Activated B cell treated with CpG ODN at 0.5 μM for 24 hours (primary cell): ENCODE results near the gene TTN. TPM values are rescaled to one million over a fixed set of nuclear protein-coding genes. Genes with fewer than 3 reads are reported as not detected.

Experiments used
- ATAC-seq: fragments of 200-7000 bp; cut with Tn5 transposase; one replicate; pipeline ENCODE4 v1.10.0; 2021; ENCODE audit warnings: low read depth, mild to moderate bottlenecking, moderate library complexity
- CTCF ChIA-PET: fragments of 350-600 bp; sonication (Branson Sonifier 250); formaldehyde crosslinking; loops from one replicate; lab custom pipeline; 2021; ENCODE audit warnings: antibody characterized with exemption; lab: Charles Lee
- POLR2A ChIA-PET: fragments of 350-600 bp; sonication (Branson Sonifier 250); formaldehyde crosslinking; loops from one replicate; lab custom pipeline; 2021; ENCODE audit warnings: antibody characterized with exemption; lab: Charles Lee
- DNase-seq: peaks from one replicate; pipeline ENCODE4 v3.0.0; 2022
- H3K27ac Mint-ChIP-seq: one replicate; pipeline ENCODE4 v1.8.0; 2020; ENCODE audit warnings: mixed read lengths
- H3K27me3 Mint-ChIP-seq: one replicate; pipeline ENCODE4 v1.8.0; 2021; ENCODE audit warnings: mixed read lengths
- H3K36me3 Mint-ChIP-seq: one replicate; pipeline ENCODE4 v1.8.0; 2021; ENCODE audit warnings: low read depth, mixed read lengths
- H3K4me1 Mint-ChIP-seq: one replicate; pipeline ENCODE4 v1.8.0; 2021; ENCODE audit warnings: mixed read lengths
- H3K4me3 Mint-ChIP-seq: one replicate; pipeline ENCODE4 v1.8.0; 2020; ENCODE audit warnings: mild to moderate bottlenecking, mixed read lengths
- H3K9me3 Mint-ChIP-seq: one replicate; pipeline ENCODE4 v1.8.0; 2020; ENCODE audit warnings: mixed read lengths
- CTCF ChIP-seq: fragments of 200-600 bp; IDR thresholded peaks from one replicate; pipeline ENCODE4 v1.8.0; 2022; ENCODE audit warnings: antibody characterized with exemption, mild to moderate bottlenecking
- intact Hi-C: fragments of 100-400 bp; cut with micrococcal nuclease; formaldehyde crosslinking; loops from one replicate; pipeline ENCODE4 v1.15.1; 2024
- total RNA-seq: library from RNA; stranded (reverse); gene quantifications from 2 replicates; pipeline ENCODE4 v1.2.3, GENCODE V29; 2022

TTN gene
- total RNA-seq, 1 donor from 2014 or later: 40.0 TPM

- POLR2A ChIA-PET: no interaction called here
- H3K27ac Mint-ChIP-seq: no peak overlapping the region
- CTCF ChIA-PET: no interaction called here
- no peak for TF ChIP-seq CTCF
- no peak for DNase-seq
- intact Hi-C loops: no loop called here
- H3K4me1 Mint-ChIP-seq: no peaks in the 10 kb centered on the region
- no peak overlapping the region for H3K4me3 Mint-ChIP-seq
- H3K9me3 Mint-ChIP-seq: no peaks in the 10 kb centered on the region
- no peak for ATAC-seq
- H3K36me3 Mint-ChIP-seq: peaks cover 49% of the 10 kb centered on the region
- no peaks in the 10 kb centered on the region for H3K27me3 Mint-ChIP-seq
Observed at GRCh38 chr2:178512484-178512883, 294.7 kb downstream of the TTN start.

DNA sequence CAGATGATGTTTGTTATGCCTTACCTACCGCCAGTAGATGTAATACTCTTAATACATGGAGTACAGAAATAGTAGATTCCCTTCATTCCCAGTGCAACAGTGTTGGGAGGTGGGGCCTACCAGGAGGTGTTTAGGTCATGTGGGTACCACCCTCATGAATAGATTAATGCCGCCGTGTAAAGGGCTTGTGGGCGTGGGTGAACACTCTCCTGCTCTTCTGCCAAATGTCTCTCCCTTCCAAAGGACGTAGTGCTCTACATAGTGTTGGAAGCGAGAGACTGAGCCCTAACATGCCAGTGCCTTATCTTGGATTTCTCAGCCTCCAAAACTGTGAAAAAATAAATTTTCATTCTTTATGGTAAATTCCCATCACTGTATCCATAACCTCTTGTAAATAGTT lies 296.8 kb downstream of the TTN start:
- no peaks in the 10 kb centered on the region for H3K9me3 Mint-ChIP-seq
- no peaks in the 10 kb centered on the region for H3K27me3 Mint-ChIP-seq
- POLR2A ChIA-PET: no interaction called here
- no peak for DNase-seq
- no peak for TF ChIP-seq CTCF
- no peaks in the 10 kb centered on the region for H3K4me1 Mint-ChIP-seq
- no peak overlapping the region for H3K27ac Mint-ChIP-seq
- no peak overlapping the region for H3K4me3 Mint-ChIP-seq
- ATAC-seq: no peak
- H3K36me3 Mint-ChIP-seq: peaks cover 50% of the 10 kb centered on the region
- CTCF ChIA-PET: no interaction called here
- intact Hi-C loops: no loop called here

GRCh38 chr2:178508646-178509045 lies 298.6 kb downstream of the TTN start:
- ATAC-seq (no peak), DNase-seq (no peak)
- H3K4me1 Mint-ChIP-seq: no peaks in the 10 kb centered on the region
- no peak for TF ChIP-seq CTCF
- peaks cover 50% of the 10 kb centered on the region for H3K36me3 Mint-ChIP-seq
- POLR2A ChIA-PET: no interaction called here
- no peak overlapping the region for H3K27ac Mint-ChIP-seq
- H3K4me3 Mint-ChIP-seq: no peak overlapping the region
- no peaks in the 10 kb centered on the region for H3K9me3 Mint-ChIP-seq
- intact Hi-C loops: no loop called here
- CTCF ChIA-PET: no interaction called here
- H3K27me3 Mint-ChIP-seq: no peaks in the 10 kb centered on the region

- ATAC-seq (no peak), DNase-seq (no peak)
- H3K4me3 Mint-ChIP-seq: no peak overlapping the region
- intact Hi-C loops: no loop called here
- TF ChIP-seq CTCF: no peak
- H3K9me3 Mint-ChIP-seq: no peaks in the 10 kb centered on the region
- H3K4me1 Mint-ChIP-seq: no peaks in the 10 kb centered on the region
- peaks cover 56% of the 10 kb centered on the region for H3K36me3 Mint-ChIP-seq
- CTCF ChIA-PET: no interaction called here
- H3K27me3 Mint-ChIP-seq: no peaks in the 10 kb centered on the region
- no peak overlapping the region for H3K27ac Mint-ChIP-seq
- POLR2A ChIA-PET: interaction anchor here (1.2 kb wide), 1 partner anchor 12 kb away, joined by 5 read pairs; no protein-coding TSS in a partner anchor
Observed at GRCh38 chr2:178506949-178507348, 300.3 kb downstream of the TTN start.

DNA sequence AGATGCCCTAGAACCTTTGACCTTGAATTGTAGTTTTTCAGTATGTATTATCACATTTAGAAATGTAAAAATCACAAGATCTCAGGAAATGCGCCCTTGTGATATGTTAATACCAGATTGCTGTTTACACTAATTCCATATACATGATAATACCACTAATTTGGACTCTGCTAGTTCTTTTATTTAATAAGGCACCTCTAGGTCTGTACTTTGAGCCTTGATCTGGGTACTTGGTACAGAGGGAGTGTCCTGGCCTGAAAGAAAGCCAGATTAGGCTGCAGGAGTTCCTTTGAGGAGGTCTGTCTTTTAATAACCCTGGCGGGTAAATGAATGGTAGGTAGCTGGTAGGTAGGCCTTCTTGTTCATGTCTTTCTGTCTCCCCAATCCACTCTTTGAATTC lies 300.7 kb downstream of the TTN start:
- Mint-ChIP-seq H3K27ac (no peak overlapping the region), H3K27me3 (no peaks in the 10 kb centered on the region), H3K4me3 (no peak overlapping the region), H3K4me1 (no peaks in the 10 kb centered on the region), H3K36me3 (peaks cover 57% of the 10 kb centered on the region), H3K9me3 (no peaks in the 10 kb centered on the region)
- intact Hi-C loops: no loop called here
- ATAC-seq (no peak), DNase-seq (no peak)
- CTCF ChIA-PET: no interaction called here
- POLR2A ChIA-PET: interaction anchor here (1.2 kb wide), 1 partner anchor 12 kb away, joined by 5 read pairs; no protein-coding TSS in a partner anchor
- no peak for TF ChIP-seq CTCF
